Measurements from ENCODE around the gene PHYH.

PHYH gene

GRCh38 chr10:13310518-13311176 is 10.8 kb upstream of the PHYH start:
- Histone ChIP-seq H3K4me3 (ENCODE audit: low read depth, low read length, poor library complexity, severe bottlenecking) (no peak overlapping the region), H3K9me2 (ENCODE audit: low read depth, low read length) (no peaks in the 10 kb centered on the region), H3K27me3 (ENCODE audit: insufficient read depth, low read length) (no peaks in the 10 kb centered on the region), H2AFZ (ENCODE audit: low read length) (no peak overlapping the region), H3K36me3 (ENCODE audit: insufficient read depth, low read length) (no peaks in the 10 kb centered on the region), H3K9me3 (ENCODE audit: low read length) (no peaks in the 10 kb centered on the region), H3K9ac (ENCODE audit: low read length) (no peak overlapping the region), H3K79me2 (ENCODE audit: insufficient read depth, low read length) (no peaks in the 10 kb centered on the region), H4K20me1 (ENCODE audit: insufficient read depth, low read length) (no peaks in the 10 kb centered on the region), H3K27ac (ENCODE audit: low read depth, low read length, poor library complexity, severe bottlenecking) (no peak overlapping the region), H3K4me1 (ENCODE audit: insufficient read depth, low read length, severe bottlenecking) (no peaks in the 10 kb centered on the region), H3K4me2 (ENCODE audit: low read length) (no peak overlapping the region), H3F3A (ENCODE audit: insufficient read depth, low read length) (no peaks in the 10 kb centered on the region)
- TF ChIP-seq CTCF (IDR thresholded peaks at IDR 0.05; ENCODE audit: low read length) (no peak), EZH2 (IDR thresholded peaks at IDR 0.05; ENCODE audit: borderline replicate concordance, low read length) (no peak)

GRCh38 chr10:13309792-13310191 is 9.9 kb upstream of the PHYH start:
- no peak overlapping the region for H3K4me2 ChIP-seq (ENCODE audit: low read length)
- no peak overlapping the region for H2AFZ ChIP-seq (ENCODE audit: low read length)
- TF ChIP-seq CTCF (IDR thresholded peaks at IDR 0.05; ENCODE audit: low read length) (no peak), EZH2 (IDR thresholded peaks at IDR 0.05; ENCODE audit: borderline replicate concordance, low read length) (no peak)
- no peak overlapping the region for H3K27ac ChIP-seq (ENCODE audit: low read depth, low read length, poor library complexity, severe bottlenecking)
- no peaks in the 10 kb centered on the region for H3K79me2 ChIP-seq (ENCODE audit: insufficient read depth, low read length)
- no peaks in the 10 kb centered on the region for H4K20me1 ChIP-seq (ENCODE audit: insufficient read depth, low read length)
- no peaks in the 10 kb centered on the region for H3K9me3 ChIP-seq (ENCODE audit: low read length)
- no peak overlapping the region for H3K4me3 ChIP-seq (ENCODE audit: low read depth, low read length, poor library complexity, severe bottlenecking)
- no peaks in the 10 kb centered on the region for H3K27me3 ChIP-seq (ENCODE audit: insufficient read depth, low read length)
- no peaks in the 10 kb centered on the region for H3F3A ChIP-seq (ENCODE audit: insufficient read depth, low read length)
- no peak overlapping the region for H3K9ac ChIP-seq (ENCODE audit: low read length)
- H3K36me3 ChIP-seq (ENCODE audit: insufficient read depth, low read length): no peaks in the 10 kb centered on the region
- no peaks in the 10 kb centered on the region for H3K9me2 ChIP-seq (ENCODE audit: low read depth, low read length)
- no peaks in the 10 kb centered on the region for H3K4me1 ChIP-seq (ENCODE audit: insufficient read depth, low read length, severe bottlenecking)

GRCh38 chr10:13308096-13308495 is 8.2 kb upstream of the PHYH start:
- no peaks in the 10 kb centered on the region for H3F3A ChIP-seq (ENCODE audit: insufficient read depth, low read length)
- H3K9me3 ChIP-seq (ENCODE audit: low read length): no peaks in the 10 kb centered on the region
- H4K20me1 ChIP-seq (ENCODE audit: insufficient read depth, low read length): no peaks in the 10 kb centered on the region
- TF ChIP-seq EZH2 (IDR thresholded peaks at IDR 0.05; ENCODE audit: borderline replicate concordance, low read length) (no peak), CTCF (IDR thresholded peaks at IDR 0.05; ENCODE audit: low read length) (no peak)
- H3K27ac ChIP-seq (ENCODE audit: low read depth, low read length, poor library complexity, severe bottlenecking): no peak overlapping the region
- no peak overlapping the region for H3K4me3 ChIP-seq (ENCODE audit: low read depth, low read length, poor library complexity, severe bottlenecking)
- no peaks in the 10 kb centered on the region for H3K4me1 ChIP-seq (ENCODE audit: insufficient read depth, low read length, severe bottlenecking)
- no peak overlapping the region for H2AFZ ChIP-seq (ENCODE audit: low read length)
- no peaks in the 10 kb centered on the region for H3K27me3 ChIP-seq (ENCODE audit: insufficient read depth, low read length)
- H3K9ac ChIP-seq (ENCODE audit: low read length): no peak overlapping the region
- no peak overlapping the region for H3K4me2 ChIP-seq (ENCODE audit: low read length)
- no peaks in the 10 kb centered on the region for H3K9me2 ChIP-seq (ENCODE audit: low read depth, low read length)
- no peaks in the 10 kb centered on the region for H3K36me3 ChIP-seq (ENCODE audit: insufficient read depth, low read length)
- no peaks in the 10 kb centered on the region for H3K79me2 ChIP-seq (ENCODE audit: insufficient read depth, low read length)
